Left colon (tissue), 2 donors: ENCODE data around the gene DCLRE1A. TPM values are rescaled to one million over a fixed set of nuclear protein-coding genes. Genes with fewer than 3 reads are reported as not detected.
"Not testable (repeated sequence)": the region's sequence is repeated elsewhere in the genome, so short reads cannot be mapped to it uniquely, and the experiment has no call there.

Experiments
- ATAC-seq: fragments of 200-7000 bp; cut with Tn5 transposase; one replicate; pipeline ENCODE4 v1.9.1; 2020; ENCODE audit warnings: mild to moderate bottlenecking, moderate library complexity
- DNase-seq, 2 donors: peaks; one replicate each; pipeline ENCODE4 v3.0.0-alpha.2; 2020
- intact Hi-C, 2 donors: fragments of 100-400 bp; cut with DNase I in 1 of 2; cut with micrococcal nuclease in 1 of 2; formaldehyde crosslinking; loops; one replicate each; pipeline versions ENCODE4 v1.11.2 to v1.14.0; 2022; cut with DNase I, micrococcal nuclease
- total RNA-seq, 2 donors: library from RNA; stranded (reverse); fragmentation: NEBNext Ultra II Directional; extraction: Animal tissue kit (Norgen Biotek cat#: 25700); gene quantifications; one replicate each; pipeline ENCODE4 v1.2.1, GENCODE V29; 2021
- donor health status: DM: no; HTN: no; CAD: no.
- donor health status: DM: yes; HTN: yes; CAD: no.

DCLRE1A gene
- total RNA-seq, 2 donors from 2014 or later: 3.7 to 4.9 TPM

- intact Hi-C loops: no loop called here
- DNase-seq (no peak), ATAC-seq (no peak)
These were observed 33.9 kb downstream of the DCLRE1A start for GRCh38 chr10:113819989-113820388.

- intact Hi-C loops, DNase-seq, ATAC-seq: not testable (repeated sequence)
These were observed 39.2 kb downstream of the DCLRE1A start for GRCh38 chr10:113814700-113815099.

- intact Hi-C loops: no loop called here
- DNase-seq (no peak), ATAC-seq (no peak)
These were observed 45.7 kb downstream of the DCLRE1A start for GRCh38 chr10:113808168-113808567.

- no peak for DNase-seq
- intact Hi-C loops: no loop called here
These were observed 47.4 kb downstream of the DCLRE1A start for GRCh38 chr10:113806503-113806902.

GRCh38 chr10:113802997-113803396 lies 50.9 kb downstream of the DCLRE1A start:
- DNase-seq (no peak), ATAC-seq (no peak)
- intact Hi-C loops: no loop called here

More at GRCh38 chr10:113806503-113806902, 47.4 kb downstream of the DCLRE1A start:
- no peak for ATAC-seq

- intact Hi-C loops: no loop called here
These were observed 52.3 kb downstream of the DCLRE1A start for GRCh38 chr10:113801569-113801968.

GRCh38 chr10:113791691-113792090 lies 62.2 kb downstream of the DCLRE1A start:
- no peak for DNase-seq
- ATAC-seq: no peak
- intact Hi-C loops: no loop called here

More at GRCh38 chr10:113801569-113801968, 52.3 kb downstream of the DCLRE1A start:
- DNase-seq (no peak), ATAC-seq (no peak)

- DNase-seq (peak in 1 of 2 donors; percentile 36), ATAC-seq (peak; percentile 49)
- intact Hi-C loops: no loop called here
These were observed 65.2 kb downstream of the DCLRE1A start for GRCh38 chr10:113788604-113789083.

Other genes with a start within 250 kb of the DCLRE1A start
- under 1 TPM; 0.49 to 0.64 TPM for gene NRAP, start 190.0 kb downstream of the DCLRE1A start, total RNA-seq
- gene CASP7, start 174.2 kb downstream of the DCLRE1A start, total RNA-seq: 100 to 1,000 TPM; 177 to 205 TPM
- 10 to 100 TPM in 1 of 2 donors, 1 to 10 TPM in 1; 6.6 to 12.2 TPM for gene PLEKHS1, start 102.4 kb downstream of the DCLRE1A start, total RNA-seq
- gene NHLRC2, start 579 bp upstream of the DCLRE1A start, total RNA-seq: 10 to 100 TPM; 33.0 to 36.5 TPM
- gene ADRB1, start 189.8 kb upstream of the DCLRE1A start, total RNA-seq: 1 to 10 TPM in 1 of 2 donors, under 1 TPM in 1; 0.73 to 1.6 TPM